ENCODE results near the gene PINLYP.
A peak's percentile ranks its signal among the peaks of the same experiment; 100 is the strongest.
"Not testable (repeated sequence)": the region's sequence is repeated elsewhere in the genome, so short reads cannot be mapped to it uniquely, and the experiment has no call there.

The PINLYP gene

DNA sequence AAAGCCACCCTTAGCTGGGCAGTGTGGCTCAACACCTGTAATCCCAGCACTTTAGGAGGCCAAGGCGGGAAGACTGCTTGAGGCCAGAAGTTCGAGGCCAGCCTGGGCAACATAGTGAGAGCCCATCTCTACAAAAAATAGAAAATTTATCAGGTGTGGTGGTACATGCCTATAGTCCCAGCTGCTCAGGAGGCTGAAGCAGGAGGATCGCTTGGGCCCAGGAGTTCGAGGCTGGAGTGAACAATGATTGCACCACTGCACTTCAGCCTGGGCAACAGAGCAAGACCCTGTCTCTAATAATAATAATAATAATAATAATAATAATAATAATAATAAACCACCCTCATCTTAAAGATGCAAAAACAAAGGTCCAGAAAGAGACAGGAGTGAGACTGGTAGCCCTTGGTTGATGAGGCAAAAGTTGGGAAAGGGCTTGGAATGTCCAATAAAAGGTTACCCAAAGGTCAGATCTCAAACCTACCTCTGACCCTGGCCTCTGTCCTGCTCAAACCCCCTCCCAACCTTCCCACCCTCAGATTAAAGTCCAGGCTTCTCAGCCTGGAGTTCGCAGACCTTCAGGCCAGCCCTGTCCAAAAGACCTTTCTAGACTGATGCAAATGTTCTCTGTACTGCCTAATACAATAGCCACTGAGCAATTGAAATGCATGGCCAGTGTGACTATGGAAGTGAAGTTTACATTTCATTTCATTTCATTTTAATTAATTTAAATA, 33.5 kb upstream of the PINLYP start:
- ATAC-seq: no peak
- no peak overlapping the region for H3K27ac Mint-ChIP-seq
- H3K9me3 Mint-ChIP-seq: peaks cover 6 to 13% of the 10 kb centered on the region in 2 donors
- no peak overlapping the region for H3K4me3 Mint-ChIP-seq
- H3K4me1 Mint-ChIP-seq: no peaks in the 10 kb centered on the region
- no peak for DNase-seq
- no peaks in the 10 kb centered on the region for H3K27me3 Mint-ChIP-seq

DNA sequence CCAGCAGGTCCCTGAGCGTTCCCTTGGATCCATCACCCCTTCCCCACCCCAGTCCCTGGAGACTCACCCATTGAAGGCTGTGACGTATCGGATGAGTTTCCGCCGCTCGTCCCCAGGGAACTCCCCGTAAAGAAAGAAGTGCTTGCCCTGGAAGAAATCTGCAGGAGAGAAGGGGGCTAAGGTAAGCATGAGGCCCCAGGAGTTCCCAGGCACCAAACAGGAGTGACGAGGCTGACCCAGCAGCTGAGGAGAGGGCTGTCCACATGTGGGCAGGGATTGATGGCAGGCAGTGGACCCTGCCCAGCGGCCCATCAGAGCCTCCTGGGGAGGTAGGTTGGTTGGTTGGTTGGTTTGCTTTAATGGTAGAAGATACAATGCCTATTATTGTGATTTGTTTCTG, 31.5 kb upstream of the PINLYP start:
- no peak for ATAC-seq
- H3K4me1 Mint-ChIP-seq: no peaks in the 10 kb centered on the region
- no peaks in the 10 kb centered on the region for H3K27me3 Mint-ChIP-seq
- no peak overlapping the region for H3K4me3 Mint-ChIP-seq
- H3K9me3 Mint-ChIP-seq: peaks cover 4 to 5% of the 10 kb centered on the region in 2 donors
- no peak for DNase-seq
- peak overlapping the region in 1 of 2 donors; percentile 27 for H3K27ac Mint-ChIP-seq

- H3K4me3 Mint-ChIP-seq: no peak overlapping the region
- H3K9me3 Mint-ChIP-seq: no peaks in the 10 kb centered on the region
- no peak for ATAC-seq
- H3K27me3 Mint-ChIP-seq: no peaks in the 10 kb centered on the region
- peak overlapping the region; percentile 12 to 87 for H3K27ac Mint-ChIP-seq
- no peaks in the 10 kb centered on the region for H3K4me1 Mint-ChIP-seq
- DNase-seq: no peak
Observed at GRCh38 chr19:43545276-43545675, 30.3 kb upstream of the PINLYP start.

DNA sequence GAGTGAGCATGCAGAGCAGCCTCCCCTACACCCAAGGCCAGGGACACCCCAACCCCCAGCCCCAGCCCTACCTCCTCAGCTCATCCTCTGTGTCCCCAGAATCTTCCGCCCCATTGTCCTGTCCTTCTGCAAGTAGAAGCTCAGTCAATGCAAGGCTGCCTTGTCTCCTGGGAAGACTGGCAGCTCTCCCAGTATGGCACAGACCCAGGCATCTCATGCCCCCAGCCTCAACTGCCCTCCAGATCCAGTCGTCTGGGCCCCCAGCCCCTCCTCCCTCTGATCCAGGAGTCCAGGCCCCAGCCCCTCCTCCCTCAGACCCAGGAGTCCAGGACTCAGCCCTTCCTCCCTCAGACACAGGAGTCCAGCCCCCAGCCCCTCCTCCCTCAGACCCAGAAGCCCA, 29.6 kb upstream of the PINLYP start:
- ATAC-seq (no peak), DNase-seq (no peak)
- Mint-ChIP-seq H3K27ac (peak overlapping the region in 1 of 2 donors; percentile 9), H3K4me1 (no peaks in the 10 kb centered on the region), H3K4me3 (no peak overlapping the region), H3K27me3 (no peaks in the 10 kb centered on the region), H3K9me3 (no peaks in the 10 kb centered on the region)

- Mint-ChIP-seq H3K4me3 (no peak overlapping the region), H3K9me3 (no peaks in the 10 kb centered on the region), H3K4me1 (no peaks in the 10 kb centered on the region), H3K27ac (peak overlapping the region; percentile 65), H3K27me3 (no peaks in the 10 kb centered on the region)
- DNase-seq: no peak
- no peak for ATAC-seq
Observed at GRCh38 chr19:43546581-43546980, 29.0 kb upstream of the PINLYP start.

- peak; percentile 40 for ATAC-seq
- not testable (repeated sequence) for H3K9me3 Mint-ChIP-seq, DNase-seq, H3K27ac Mint-ChIP-seq, H3K4me3 Mint-ChIP-seq, H3K4me1 Mint-ChIP-seq, H3K27me3 Mint-ChIP-seq
Observed at GRCh38 chr19:43547926-43548325, 27.7 kb upstream of the PINLYP start.

GRCh38 chr19:43548706-43549105, 26.9 kb upstream of the PINLYP start:
- Mint-ChIP-seq H3K4me1 (no peaks in the 10 kb centered on the region), H3K4me3 (no peak overlapping the region), H3K27me3 (no peaks in the 10 kb centered on the region), H3K27ac (no peak overlapping the region), H3K9me3 (no peaks in the 10 kb centered on the region)
- ATAC-seq: no peak
- no peak for DNase-seq

GRCh38 chr19:43551399-43552197, 24.0 kb upstream of the PINLYP start:
- Mint-ChIP-seq H3K9me3 (no peaks in the 10 kb centered on the region), H3K4me3 (no peak overlapping the region), H3K27ac (no peak overlapping the region), H3K27me3 (no peaks in the 10 kb centered on the region), H3K4me1 (peaks cover 19% of the 10 kb centered on the region)
- ATAC-seq (no peak), DNase-seq (no peak)

DNA sequence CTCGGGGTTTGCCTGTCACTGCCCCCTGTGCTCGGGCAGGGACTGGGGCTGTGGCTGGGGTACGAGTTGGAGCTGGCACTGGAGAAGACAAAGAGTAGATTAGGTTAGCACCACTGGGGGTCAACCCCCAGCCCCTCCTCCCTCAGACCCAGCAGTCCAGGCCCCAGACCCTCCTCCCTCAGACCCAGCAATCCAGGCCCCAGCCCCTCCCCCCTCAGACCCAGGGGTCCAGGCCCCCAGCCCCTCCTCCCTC, 23.5 kb upstream of the PINLYP start:
- H3K27me3 Mint-ChIP-seq: no peaks in the 10 kb centered on the region
- DNase-seq (no peak), ATAC-seq (no peak)
- H3K27ac Mint-ChIP-seq: no peak overlapping the region
- H3K4me3 Mint-ChIP-seq: no peak overlapping the region
- peaks cover 19% of the 10 kb centered on the region for H3K4me1 Mint-ChIP-seq
- H3K9me3 Mint-ChIP-seq: no peaks in the 10 kb centered on the region

GRCh38 chr19:43552616-43553015, 23.0 kb upstream of the PINLYP start:
- Mint-ChIP-seq H3K4me3 (no peak overlapping the region), H3K27ac (peak overlapping the region in 1 of 2 donors; percentile 72), H3K4me1 (peaks cover 19% of the 10 kb centered on the region), H3K27me3 (no peaks in the 10 kb centered on the region), H3K9me3 (no peaks in the 10 kb centered on the region)
- ATAC-seq: no peak
- no peak for DNase-seq

- DNase-seq: no peak
- Mint-ChIP-seq H3K27ac (peak overlapping the region in 1 of 2 donors; percentile 69), H3K9me3 (no peaks in the 10 kb centered on the region), H3K4me3 (no peak overlapping the region), H3K4me1 (peaks cover 19% of the 10 kb centered on the region), H3K27me3 (no peaks in the 10 kb centered on the region)
- no peak for ATAC-seq
Observed at GRCh38 chr19:43553656-43554055, 21.9 kb upstream of the PINLYP start.

DNA sequence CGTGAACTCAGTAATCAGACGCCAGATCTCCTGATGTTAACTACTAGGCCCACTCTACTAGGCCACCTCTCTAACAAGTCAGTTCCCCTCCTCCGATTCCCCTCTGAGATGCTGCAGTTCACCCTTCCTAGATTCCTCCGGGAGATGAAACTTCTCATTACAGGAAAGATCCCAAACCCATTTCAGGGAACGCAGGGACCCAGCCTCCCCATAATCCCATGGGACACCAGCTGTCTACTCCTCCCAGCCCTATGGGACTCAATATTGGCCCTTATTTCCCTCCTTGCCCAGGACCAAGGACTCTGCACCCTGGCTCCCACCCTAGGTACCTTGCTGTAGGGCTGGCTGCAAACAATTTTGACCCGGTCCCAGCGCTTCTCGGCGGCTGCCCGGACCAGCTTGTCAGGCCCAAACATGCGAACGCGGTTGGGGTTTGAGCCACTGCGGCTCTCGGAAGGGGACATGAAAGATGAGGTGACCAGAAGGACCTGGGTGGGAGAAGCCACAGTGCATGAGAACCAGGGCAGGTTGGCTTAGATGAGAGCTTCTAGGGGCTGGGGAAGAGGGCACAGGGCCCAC, 21.2 kb upstream of the PINLYP start:
- Mint-ChIP-seq H3K9me3 (no peaks in the 10 kb centered on the region), H3K4me1 (peaks cover 19% of the 10 kb centered on the region), H3K27me3 (no peaks in the 10 kb centered on the region), H3K27ac (no peak overlapping the region), H3K4me3 (no peak overlapping the region)
- DNase-seq (no peak), ATAC-seq (no peak)

- H3K27me3 Mint-ChIP-seq: no peaks in the 10 kb centered on the region
- ATAC-seq (peak; percentile 93), DNase-seq (peak; percentile 73 to 77)
- H3K4me3 Mint-ChIP-seq: no peak overlapping the region
- H3K27ac Mint-ChIP-seq: peak overlapping the region in 1 of 2 donors; percentile 84
- no peaks in the 10 kb centered on the region for H3K9me3 Mint-ChIP-seq
- peaks cover 22% of the 10 kb centered on the region for H3K4me1 Mint-ChIP-seq
Observed at GRCh38 chr19:43555185-43555770, 20.3 kb upstream of the PINLYP start.

- H3K4me3 Mint-ChIP-seq: peak overlapping the region in 1 of 2 donors; percentile 12
- no peaks in the 10 kb centered on the region for H3K27me3 Mint-ChIP-seq
- no peak for ATAC-seq
- no peak for DNase-seq
- H3K4me1 Mint-ChIP-seq: peaks cover 62% of the 10 kb centered on the region
- no peaks in the 10 kb centered on the region for H3K9me3 Mint-ChIP-seq
- H3K27ac Mint-ChIP-seq: peak overlapping the region; percentile 77 to 81
Observed at GRCh38 chr19:43560687-43561086, 14.9 kb upstream of the PINLYP start.

- Mint-ChIP-seq H3K4me1 (peaks cover 57% of the 10 kb centered on the region), H3K27ac (peak overlapping the region; percentile 77 to 99), H3K27me3 (no peaks in the 10 kb centered on the region), H3K9me3 (no peaks in the 10 kb centered on the region), H3K4me3 (peak overlapping the region in 1 of 2 donors; percentile 73)
- DNase-seq: no peak
- no peak for ATAC-seq
Observed at GRCh38 chr19:43561139-43561970, 14.2 kb upstream of the PINLYP start.
